T47D (cell line): ENCODE measurements around the gene SMC6.

ENCODE experiments used
- DNase-seq, 2 experiments: peaks; one replicate each; pipeline versions ENCODE4 v3.0.0 to v3.0.0-alpha.2; 2011 to 2012; ENCODE audit warnings: low read depth in 1 of 2, low spot score in 1 of 2
- JUND ChIP-seq: IDR thresholded peaks from 2 replicates; pipeline ENCODE4 v1.6.1; 2012; ENCODE audit warnings: low read depth
- in situ Hi-C: cut with HindIII; loops from 2 replicates; pipeline ENCODE4 v1.10.0; 2016; ENCODE audit warnings: low sequenced_read_pairs, low pct_unique_long_range_greater_than_20kb

The SMC6 gene

DNA sequence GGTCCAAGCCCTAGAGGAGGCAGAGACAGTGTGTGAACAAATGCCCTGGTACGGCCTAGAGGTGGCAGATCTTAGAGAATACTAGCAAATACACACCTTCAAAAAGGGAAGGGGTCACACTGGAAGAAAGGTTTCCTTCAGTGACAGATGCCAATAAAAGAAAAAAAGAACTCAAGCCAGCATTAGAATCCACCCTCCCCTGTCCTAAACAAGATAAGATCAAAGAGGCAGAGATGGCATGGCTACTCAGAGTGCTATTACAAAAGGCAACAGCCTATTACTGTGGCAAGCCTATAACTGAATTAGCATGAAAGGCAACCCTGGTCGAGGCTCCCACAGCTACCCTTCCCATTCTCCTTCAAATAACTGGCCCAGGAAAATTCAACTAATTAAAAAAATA lies 69.6 kb downstream of the SMC6 start:
- DNase-seq = no peak
- no peak for TF ChIP-seq JUND
- in situ Hi-C loops = no loop called here

DNA sequence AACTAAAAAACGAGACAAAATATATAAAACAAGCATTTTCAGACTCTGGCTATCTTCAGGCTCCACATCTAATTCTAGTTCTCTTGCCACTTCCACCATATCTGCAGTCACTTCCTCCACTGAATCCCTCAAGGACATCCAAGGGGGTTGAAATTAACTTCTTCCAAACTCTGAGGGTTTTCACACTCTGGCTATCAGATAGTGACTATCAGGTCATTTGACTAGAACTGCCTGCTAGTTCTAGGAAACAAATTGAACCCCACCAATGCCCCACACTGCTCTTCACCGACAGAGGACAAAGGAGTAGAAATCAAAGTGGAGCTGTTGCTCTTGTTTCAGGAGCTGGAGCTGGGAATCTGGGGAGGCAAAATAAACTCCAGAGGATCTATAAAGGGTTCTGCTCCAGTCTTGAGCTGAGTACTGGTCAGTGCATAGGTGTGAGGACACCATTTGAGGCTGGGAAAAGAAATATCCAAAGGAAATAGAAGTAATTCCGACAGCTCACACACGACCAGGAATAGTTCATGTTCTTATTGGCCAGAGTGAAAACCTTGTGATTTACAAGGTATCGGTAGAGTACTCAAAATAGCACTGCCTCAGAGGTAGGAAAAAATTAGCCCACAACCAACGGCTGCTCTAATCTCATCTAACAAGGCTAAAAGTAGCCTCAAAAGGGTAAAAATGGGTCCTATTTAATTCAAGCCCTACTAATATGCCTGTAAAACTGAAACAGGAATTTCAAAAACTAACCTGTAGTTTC lies 71.3 kb downstream of the SMC6 start:
- in situ Hi-C loops = no loop called here
- TF ChIP-seq JUND = no peak
- no peak for DNase-seq

DNA sequence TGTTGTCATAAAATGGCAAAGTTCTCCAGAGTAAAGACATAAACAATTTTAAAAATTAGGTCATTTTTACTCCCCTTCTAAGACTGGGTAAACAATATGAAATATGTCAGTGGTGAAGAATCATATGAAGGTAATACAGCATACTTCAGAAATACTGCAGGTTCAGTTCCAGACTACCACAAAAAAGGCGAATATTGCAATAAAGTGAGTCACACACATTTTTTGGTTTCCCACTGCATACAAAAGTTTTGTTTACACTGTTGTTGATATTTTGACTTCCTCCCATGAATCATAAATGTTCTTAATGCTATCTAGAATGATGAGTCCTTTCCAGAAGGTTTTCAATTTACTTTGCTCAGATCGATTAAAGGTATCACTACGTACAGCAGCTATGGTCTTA lies 73.5 kb downstream of the SMC6 start:
- DNase-seq = no peak
- in situ Hi-C loops = no loop called here
- TF ChIP-seq JUND = no peak

DNA sequence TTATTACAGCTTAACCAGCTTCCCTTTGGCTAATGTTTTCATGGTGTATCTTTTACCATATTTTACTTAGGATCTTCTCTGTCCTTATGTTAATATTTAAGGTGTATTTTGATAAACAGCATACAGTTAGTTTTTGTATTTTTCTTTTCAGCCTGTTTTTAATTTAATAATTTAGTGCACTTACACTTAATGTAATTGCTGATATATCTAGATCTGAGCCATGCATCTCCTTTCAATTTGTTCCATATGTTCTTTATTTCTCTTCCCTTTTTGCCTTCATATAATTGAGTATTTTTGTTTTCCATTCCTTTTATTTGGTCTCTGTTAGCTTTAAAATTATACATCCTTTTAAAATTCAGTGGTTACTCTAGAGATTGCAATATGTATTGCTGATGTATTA lies 78.8 kb downstream of the SMC6 start:
- no peak for TF ChIP-seq JUND
- in situ Hi-C loops = no loop called here
- DNase-seq = no peak

DNA sequence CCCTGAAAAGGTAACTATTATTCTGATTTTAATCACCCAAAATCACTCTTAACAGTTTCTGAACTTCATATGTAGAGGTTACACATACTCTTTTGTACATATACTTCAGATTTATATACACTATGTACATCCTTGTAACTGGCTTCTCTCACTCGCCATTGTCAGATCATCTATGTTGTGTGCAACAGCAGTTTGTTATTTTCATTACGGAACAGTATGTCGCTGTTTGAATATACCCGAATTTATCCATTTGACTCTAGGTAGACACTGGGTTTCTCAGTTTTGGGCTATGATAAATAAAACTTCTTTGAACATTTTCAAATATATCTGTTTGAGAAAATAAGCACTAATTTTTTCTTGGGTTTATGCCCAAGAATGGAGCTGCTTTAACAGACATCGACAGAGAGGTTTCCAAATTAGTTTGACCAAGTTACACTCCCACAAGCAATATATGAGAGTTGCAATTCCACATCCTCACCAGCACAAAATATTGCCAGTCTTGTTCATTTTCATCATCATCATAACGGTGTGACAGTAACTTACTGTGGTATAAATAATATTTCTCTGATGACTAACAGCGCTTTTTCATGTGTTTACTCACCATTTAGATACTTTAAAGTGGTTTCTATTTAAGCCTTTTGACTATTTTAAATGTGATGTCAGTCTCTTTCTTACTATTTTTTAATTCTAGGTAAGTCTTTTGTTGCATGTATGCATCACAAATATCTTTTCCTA lies 80.9 kb downstream of the SMC6 start:
- TF ChIP-seq JUND = no peak

DNA sequence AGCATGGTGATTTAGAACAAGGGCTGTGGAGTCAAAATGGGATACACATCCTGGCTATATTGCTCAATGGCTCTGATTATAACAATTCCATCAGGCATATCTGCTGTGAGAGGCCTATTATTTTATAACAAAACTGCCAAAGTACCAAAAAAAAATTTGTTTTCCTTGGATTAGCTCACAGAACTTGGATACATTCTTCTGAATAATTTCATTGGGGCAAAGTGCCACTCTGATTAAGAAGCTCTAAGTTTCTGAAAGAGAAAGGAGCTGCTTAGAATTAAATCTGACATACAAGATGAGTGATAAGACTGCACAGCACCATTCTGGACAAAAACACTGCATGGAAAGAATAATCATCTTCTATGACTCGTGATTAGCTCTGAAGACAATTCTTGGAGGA lies 85.7 kb downstream of the SMC6 start:
- TF ChIP-seq JUND = no peak
- in situ Hi-C loops = no loop called here
- DNase-seq = no peak

More for the DNA sequence above, 80.9 kb downstream of the SMC6 start:
- in situ Hi-C loops = no loop called here
- DNase-seq = no peak

DNA sequence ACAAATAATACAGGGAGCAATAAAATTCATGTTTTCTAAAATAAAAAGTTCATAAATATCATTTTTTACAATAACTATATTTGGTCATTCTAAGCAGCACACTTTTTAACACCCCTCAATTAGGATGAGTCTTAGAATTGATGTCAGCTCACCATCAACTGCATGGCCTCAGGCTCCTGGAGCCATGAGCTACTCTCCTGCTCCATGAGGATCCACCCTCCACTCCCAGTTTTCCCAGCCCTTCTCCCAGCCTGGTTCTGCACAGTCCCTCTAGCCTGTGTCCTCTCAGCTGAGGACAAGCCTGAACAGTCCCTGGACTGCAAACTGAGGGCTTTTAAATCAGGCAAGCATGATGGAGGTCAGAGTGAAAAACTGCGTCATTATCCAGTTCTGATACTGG lies 89.1 kb downstream of the SMC6 start:
- TF ChIP-seq JUND = no peak
- no peak for DNase-seq
- in situ Hi-C loops = no loop called here

DNA sequence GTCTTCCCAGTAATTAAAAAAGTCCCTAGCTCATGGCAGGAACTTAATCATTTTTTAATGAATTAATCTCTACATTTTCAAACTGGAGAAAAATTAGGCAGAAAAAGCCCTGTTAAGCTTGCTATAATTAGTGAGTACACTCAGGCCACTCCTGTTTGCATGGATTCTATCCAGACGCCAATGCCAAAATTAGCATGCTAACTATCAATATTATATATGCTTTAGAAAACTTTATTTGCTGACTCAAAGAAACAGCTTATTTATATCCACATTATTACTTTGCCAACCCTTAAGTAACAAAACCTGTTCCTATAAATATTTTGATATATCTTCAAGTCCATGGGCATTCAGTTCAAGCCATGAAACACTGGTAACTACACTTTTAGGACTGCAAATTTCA lies 90.9 kb downstream of the SMC6 start:
- TF ChIP-seq JUND = no peak
- in situ Hi-C loops = no loop called here
- DNase-seq = no peak

DNA sequence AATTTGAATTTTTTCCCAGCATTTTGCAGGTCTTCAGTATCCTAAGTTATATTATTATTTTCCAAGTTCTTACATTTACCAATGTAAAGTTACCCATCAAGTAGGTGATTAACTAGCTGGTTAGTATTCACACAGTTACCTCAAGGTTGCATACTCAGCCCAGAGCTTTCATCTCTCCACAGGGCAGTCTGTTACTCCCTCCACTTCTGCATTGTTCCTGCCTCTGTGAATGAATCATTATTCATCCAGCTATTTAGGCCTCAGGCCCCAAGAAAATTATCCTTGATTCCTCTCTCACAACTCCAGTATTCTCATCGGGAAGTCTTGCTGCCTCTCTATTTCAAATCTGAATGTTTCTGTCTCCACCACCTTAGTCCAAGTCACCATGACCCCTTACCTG lies 92.2 kb downstream of the SMC6 start:
- in situ Hi-C loops = no loop called here
- TF ChIP-seq JUND = no peak
- DNase-seq = no peak

DNA sequence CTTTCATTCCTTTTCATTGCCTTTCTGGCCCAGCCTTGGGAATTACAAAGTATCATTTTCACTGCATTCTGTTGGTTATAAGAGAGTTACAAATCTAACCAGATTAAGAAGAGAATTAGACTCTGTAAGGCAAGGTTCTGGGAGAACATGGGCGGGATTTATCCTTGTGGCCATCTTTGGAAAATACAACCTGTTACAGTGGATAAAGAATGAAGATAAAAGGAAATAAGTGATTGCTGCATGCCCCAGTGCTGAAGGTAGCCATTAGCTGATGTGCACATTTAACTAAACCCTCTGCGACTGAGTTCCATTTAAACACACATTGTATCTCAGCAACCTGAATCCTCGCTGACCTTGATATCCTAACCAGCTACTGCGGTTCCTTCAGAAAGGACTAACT lies 93.4 kb downstream of the SMC6 start:
- DNase-seq = no peak
- in situ Hi-C loops = no loop called here
- no peak for TF ChIP-seq JUND

DNA sequence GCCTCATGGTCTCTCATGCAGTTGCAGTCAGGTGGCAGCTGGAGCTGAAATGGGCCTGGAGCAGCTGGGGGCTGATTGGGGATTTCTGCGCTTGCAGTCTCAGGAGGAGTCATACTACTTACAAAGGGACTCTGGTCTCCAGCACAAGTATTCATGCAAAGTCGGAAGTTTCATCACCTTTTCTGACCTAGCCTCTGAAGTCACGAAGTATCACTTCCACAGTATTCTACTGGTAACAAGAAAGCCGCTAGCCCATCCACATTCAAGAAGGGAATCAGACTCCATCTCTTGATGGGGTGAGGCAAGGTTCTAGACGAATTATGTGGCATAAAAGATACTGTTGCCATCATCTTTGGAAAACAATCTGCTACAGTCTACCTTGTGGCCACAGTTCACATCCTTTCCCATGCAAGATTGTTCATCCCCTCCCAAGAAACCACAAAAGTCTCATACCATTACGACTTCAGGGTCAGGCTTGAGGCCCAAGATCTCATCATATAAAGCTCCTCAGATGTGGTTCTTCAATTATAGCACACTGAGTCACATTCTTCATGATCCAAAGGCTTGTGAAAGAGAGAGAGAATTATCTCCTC lies 95.3 kb downstream of the SMC6 start:
- TF ChIP-seq JUND = no peak
- DNase-seq = no peak
- in situ Hi-C loops = no loop called here

DNA sequence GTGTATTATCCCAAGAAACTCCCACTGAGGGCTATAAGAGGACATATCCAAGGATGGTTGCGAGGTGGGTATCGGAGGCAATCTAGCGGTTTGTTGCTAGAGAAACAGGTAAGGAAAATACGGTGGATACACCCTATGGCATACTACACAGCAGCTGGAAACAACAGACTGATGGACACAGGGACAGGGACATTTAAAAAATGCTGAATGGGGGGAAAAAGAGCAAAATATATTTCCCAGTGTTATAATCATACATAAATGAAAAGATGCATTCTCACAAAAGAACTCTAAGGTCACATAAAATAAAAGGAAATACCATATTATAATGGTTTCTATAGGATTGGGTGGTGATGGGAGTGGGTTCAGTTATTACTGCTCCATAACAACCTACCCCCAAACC lies 95.9 kb downstream of the SMC6 start:
- no peak for TF ChIP-seq JUND
- in situ Hi-C loops = no loop called here
- DNase-seq = no peak

DNA sequence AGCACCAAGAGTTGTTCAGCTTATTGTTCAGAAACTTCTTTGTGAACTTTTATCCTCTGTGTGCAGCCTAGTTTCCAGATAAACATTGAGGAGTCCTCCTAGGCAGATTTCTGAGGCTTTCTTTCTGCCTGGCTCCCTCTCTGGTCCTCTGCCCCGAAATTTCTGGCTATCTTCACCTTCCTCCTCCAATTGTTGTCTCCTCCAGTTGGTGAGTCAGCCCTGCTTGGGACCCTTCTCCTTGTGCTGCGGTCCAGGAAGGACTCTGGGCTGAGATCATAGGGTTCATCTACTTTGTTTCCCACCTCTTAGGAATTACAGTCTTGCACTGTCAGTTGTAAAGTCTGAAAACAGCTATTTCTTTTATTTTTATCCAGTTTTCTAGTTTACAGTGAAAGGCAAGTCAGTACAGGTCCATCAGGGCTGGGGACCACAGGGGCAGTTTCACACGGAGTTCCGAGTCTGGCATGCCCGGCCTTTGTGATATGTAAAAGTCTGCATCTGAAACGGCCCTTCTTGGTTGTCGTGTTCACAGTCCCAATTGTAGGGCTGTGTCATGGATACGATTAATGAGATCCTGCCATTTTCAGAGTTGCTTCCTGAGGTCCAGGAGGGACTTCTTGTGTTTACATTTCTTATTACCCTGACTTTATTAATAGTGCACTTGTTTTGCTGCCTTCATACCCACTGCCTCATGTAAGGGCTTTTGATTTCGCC lies 100.8 kb downstream of the SMC6 start:
- no peak for DNase-seq
- in situ Hi-C loops = no loop called here
- no peak for TF ChIP-seq JUND
